ENCODE measurements around the gene CADPS.

Gene CADPS

GRCh38 chr3:62874711-62875557, at the start of gene CADPS:
Gene CADPS (minus strand): TSS chr3:62875416. CDS start chr3:62875029, 387 bp downstream.
- H3K4me3 ChIP-seq (ENCODE audit: low read depth, low read length): peak within 1 kb of the TSS; percentile 39
- TF ChIP-seq CTCF (IDR thresholded peaks at IDR 0.05; ENCODE audit: low read depth, low read length, missing control alignments): no peak
- no peak for DNase-seq (ENCODE audit: low read depth)
- in situ Hi-C loops (cut with HindIII; ENCODE audit: low sequenced_read_pairs): no loop called here

- no peak for TF ChIP-seq CTCF (IDR thresholded peaks at IDR 0.05; ENCODE audit: low read depth, low read length, missing control alignments)
- in situ Hi-C loops (cut with HindIII; ENCODE audit: low sequenced_read_pairs): no loop called here
- DNase-seq (ENCODE audit: low read depth): no peak
- no peak overlapping the region for H3K4me3 ChIP-seq (ENCODE audit: low read depth, low read length)
Observed at GRCh38 chr3:62923066-62923465, 47.9 kb upstream of the CADPS start.

GRCh38 chr3:62922326-62922725, 47.1 kb upstream of the CADPS start:
- DNase-seq (ENCODE audit: low read depth): no peak
- H3K4me3 ChIP-seq (ENCODE audit: low read depth, low read length): no peak overlapping the region
- in situ Hi-C loops (cut with HindIII; ENCODE audit: low sequenced_read_pairs): no loop called here
- TF ChIP-seq CTCF (IDR thresholded peaks at IDR 0.05; ENCODE audit: low read depth, low read length, missing control alignments): no peak

GRCh38 chr3:62920466-62920784, 45.2 kb upstream of the CADPS start:
- in situ Hi-C loops (cut with HindIII; ENCODE audit: low sequenced_read_pairs): no loop called here
- DNase-seq (ENCODE audit: low read depth): no peak
- no peak overlapping the region for H3K4me3 ChIP-seq (ENCODE audit: low read depth, low read length)
- TF ChIP-seq CTCF (IDR thresholded peaks at IDR 0.05; ENCODE audit: low read depth, low read length, missing control alignments): no peak

- DNase-seq (ENCODE audit: low read depth): no peak
- in situ Hi-C loops (cut with HindIII; ENCODE audit: low sequenced_read_pairs): no loop called here
- H3K4me3 ChIP-seq (ENCODE audit: low read depth, low read length): no peak overlapping the region
- TF ChIP-seq CTCF (IDR thresholded peaks at IDR 0.05; ENCODE audit: low read depth, low read length, missing control alignments): no peak
Observed at GRCh38 chr3:62919784-62920465, 44.7 kb upstream of the CADPS start.

- TF ChIP-seq CTCF (IDR thresholded peaks at IDR 0.05; ENCODE audit: low read depth, low read length, missing control alignments): no peak
- no peak for DNase-seq (ENCODE audit: low read depth)
- no peak overlapping the region for H3K4me3 ChIP-seq (ENCODE audit: low read depth, low read length)
- in situ Hi-C loops (cut with HindIII; ENCODE audit: low sequenced_read_pairs): no loop called here
Observed at GRCh38 chr3:62918777-62919176, 43.6 kb upstream of the CADPS start.
